Endodermal cell (in vitro differentiated cells): ENCODE results near the gene TTC23. TPM values are rescaled to one million over a fixed set of nuclear protein-coding genes. Genes with fewer than 3 reads are reported as not detected.

Source experiments
- DNase-seq: peaks from one replicate; pipeline ENCODE4 v3.0.0-alpha.2; 2017
- H3K27ac ChIP-seq: 2 replicates; pipeline ENCODE4 v1.5.1; 2013; ENCODE audit warnings: mild to moderate bottlenecking, low read depth, low read length, moderate library complexity
- H3K27me3 ChIP-seq: 2 replicates; pipeline ENCODE4 v1.6.1; 2013; ENCODE audit warnings: mild to moderate bottlenecking, low read length, moderate library complexity; ENCODE audit not compliant: insufficient read depth, control insufficient read depth, poor library complexity, severe bottlenecking
- H3K36me3 ChIP-seq: 2 replicates; pipeline ENCODE4 v1.7.0; 2013; ENCODE audit warnings: mild to moderate bottlenecking, low read length, moderate library complexity; ENCODE audit not compliant: control insufficient read depth, insufficient read depth
- H3K4me1 ChIP-seq: one replicate; pipeline ENCODE4 v1.7.0; 2013; ENCODE audit warnings: low read length; ENCODE audit not compliant: control insufficient read depth, insufficient read depth
- H3K4me3 ChIP-seq: 2 replicates; pipeline ENCODE4 v1.5.1; 2013; ENCODE audit warnings: mild to moderate bottlenecking, low read length, moderate library complexity
- H3K9ac ChIP-seq: 2 replicates; pipeline ENCODE4 v1.6.1; 2013; ENCODE audit warnings: mild to moderate bottlenecking, low read length, moderate library complexity; ENCODE audit not compliant: poor library complexity, severe bottlenecking; ENCODE audit errors: extremely low read depth
- H3K9me3 ChIP-seq: 2 replicates; pipeline ENCODE4 v1.6.1; 2013; ENCODE audit warnings: mild to moderate bottlenecking, low read length, moderate library complexity; ENCODE audit not compliant: control insufficient read depth
- H3K27ac Mint-ChIP-seq: 2 replicates; pipeline ENCODE4 v1.8.0; 2020; ENCODE audit warnings: mixed read lengths
- H3K27me3 Mint-ChIP-seq: 2 replicates; pipeline ENCODE4 v1.8.0; 2021; ENCODE audit warnings: mild to moderate bottlenecking, mixed read lengths; ENCODE audit not compliant: insufficient read depth
- H3K36me3 Mint-ChIP-seq: 2 replicates; pipeline ENCODE4 v1.8.0; 2020; ENCODE audit warnings: low read depth, mixed read lengths
- H3K4me1 Mint-ChIP-seq: 2 replicates; pipeline ENCODE4 v1.8.0; 2020; ENCODE audit warnings: mixed read lengths
- H3K4me3 Mint-ChIP-seq: 2 replicates; pipeline ENCODE4 v1.8.0; 2020; ENCODE audit warnings: mild to moderate bottlenecking, moderate library complexity, mixed read lengths
- H3K9me3 Mint-ChIP-seq: 2 replicates; pipeline ENCODE4 v1.8.0; 2020; ENCODE audit warnings: mild to moderate bottlenecking, mixed read lengths
- WGBS, 2 experiments: methylation state at CpG; one replicate each; pipeline versions ENCODE4 v1.1.5 to v1.1.7; 2013; ENCODE audit warnings: missing lambda C conversion rate in 2 of 2, mixed read lengths in 1 of 2; ENCODE audit not compliant: insufficient coverage in 1 of 2, insufficient read length in 1 of 2; 5-methylcytosine and 5-hydroxymethylcytosine counted together
- total RNA-seq, 2 donors: library from RNA; stranded (reverse); fragmentation: NEBNext Ultra II Directional in 1 of 2; extraction: Animal tissue kit (Norgen Biotek cat#: 25700) in 1 of 2; gene quantifications; 2 replicates in 1 of 2; 3 replicates in 1 of 2; pipeline ENCODE4 v1.2.1, GENCODE V29; 2021
- TF ChIP-seq, protein P1 (sequence below): fragments of 200-600 bp; sonication (generic); conservative IDR thresholded peaks from 2 replicates; pipeline ENCODE4 v1.5.0; 2021; ENCODE audit warnings: antibody characterized with exemption, mild to moderate bottlenecking

The TTC23 gene
- total RNA-seq, 2 donors from 2014 or later = 20.7 to 26.3 TPM

DNA sequence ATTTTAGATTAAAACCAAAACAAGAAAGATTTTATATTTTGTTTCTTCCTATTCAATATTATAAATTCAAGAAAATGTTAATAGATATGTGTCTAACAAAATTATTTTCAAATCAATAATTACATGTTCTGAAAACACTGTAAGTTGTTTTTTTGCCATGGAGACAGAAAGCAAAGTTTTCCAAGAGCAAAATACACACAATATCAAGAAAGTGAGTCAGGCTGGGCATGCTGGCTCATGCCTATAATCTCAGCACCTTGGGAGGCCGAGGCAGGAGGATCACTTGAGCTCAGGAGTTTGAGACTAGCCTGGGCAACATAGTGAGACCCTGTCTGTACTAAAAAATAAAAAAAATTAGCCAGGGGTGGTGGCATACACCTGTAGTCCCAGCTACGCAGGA lies 71.7 kb downstream of the TTC23 start:
- no peak for DNase-seq
- Mint-ChIP-seq H3K36me3 (peaks cover 7% of the 10 kb centered on the region), H3K4me1 (peaks cover 55% of the 10 kb centered on the region), H3K4me3 (no peak overlapping the region), H3K27me3 (no peaks in the 10 kb centered on the region), H3K27ac (no peak overlapping the region), H3K9me3 (no peaks in the 10 kb centered on the region)
- H3K27me3 ChIP-seq = no peaks in the 10 kb centered on the region
- no peaks in the 10 kb centered on the region for H3K9me3 ChIP-seq
- 91 to 94% methylated on average over 2 of the region's 2 CpGs for WGBS, 2 experiments
- no peak overlapping the region for H3K27ac ChIP-seq
- no peaks in the 10 kb centered on the region for H3K36me3 ChIP-seq
- no peak overlapping the region for H3K9ac ChIP-seq
- H3K4me1 ChIP-seq = peaks cover 22% of the 10 kb centered on the region
- TF ChIP-seq, protein P1, sequence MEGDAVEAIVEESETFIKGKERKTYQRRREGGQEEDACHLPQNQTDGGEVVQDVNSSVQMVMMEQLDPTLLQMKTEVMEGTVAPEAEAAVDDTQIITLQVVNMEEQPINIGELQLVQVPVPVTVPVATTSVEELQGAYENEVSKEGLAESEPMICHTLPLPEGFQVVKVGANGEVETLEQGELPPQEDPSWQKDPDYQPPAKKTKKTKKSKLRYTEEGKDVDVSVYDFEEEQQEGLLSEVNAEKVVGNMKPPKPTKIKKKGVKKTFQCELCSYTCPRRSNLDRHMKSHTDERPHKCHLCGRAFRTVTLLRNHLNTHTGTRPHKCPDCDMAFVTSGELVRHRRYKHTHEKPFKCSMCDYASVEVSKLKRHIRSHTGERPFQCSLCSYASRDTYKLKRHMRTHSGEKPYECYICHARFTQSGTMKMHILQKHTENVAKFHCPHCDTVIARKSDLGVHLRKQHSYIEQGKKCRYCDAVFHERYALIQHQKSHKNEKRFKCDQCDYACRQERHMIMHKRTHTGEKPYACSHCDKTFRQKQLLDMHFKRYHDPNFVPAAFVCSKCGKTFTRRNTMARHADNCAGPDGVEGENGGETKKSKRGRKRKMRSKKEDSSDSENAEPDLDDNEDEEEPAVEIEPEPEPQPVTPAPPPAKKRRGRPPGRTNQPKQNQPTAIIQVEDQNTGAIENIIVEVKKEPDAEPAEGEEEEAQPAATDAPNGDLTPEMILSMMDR = no peak
- no peak overlapping the region for H3K4me3 ChIP-seq

DNA sequence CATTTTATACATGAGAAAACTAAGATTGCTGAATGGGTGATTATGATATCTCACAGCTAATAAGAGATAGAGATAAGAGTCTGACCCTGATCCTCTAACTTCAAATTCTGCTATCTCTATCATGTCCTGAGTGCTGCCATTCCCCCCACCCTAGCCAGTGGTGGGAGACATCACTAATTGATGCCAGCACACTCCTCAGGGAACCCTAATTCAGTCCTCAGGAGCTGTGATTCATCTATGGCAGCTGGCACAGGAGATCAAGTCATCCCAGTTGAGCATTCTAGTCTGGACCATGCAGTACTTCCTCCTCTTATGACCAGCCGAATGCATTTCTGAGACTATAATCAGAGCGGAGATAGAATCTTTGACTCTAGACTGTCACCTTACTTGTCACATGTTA lies 72.6 kb downstream of the TTC23 start:
- Histone ChIP-seq H3K4me1 (peaks cover 21% of the 10 kb centered on the region), H3K36me3 (no peaks in the 10 kb centered on the region), H3K9me3 (no peaks in the 10 kb centered on the region), H3K4me3 (no peak overlapping the region), H3K9ac (no peak overlapping the region), H3K27me3 (no peaks in the 10 kb centered on the region), H3K27ac (no peak overlapping the region)
- no peaks in the 10 kb centered on the region for H3K27me3 Mint-ChIP-seq
- no peaks in the 10 kb centered on the region for H3K9me3 Mint-ChIP-seq
- TF ChIP-seq, protein P1 = no peak
- WGBS, 2 experiments = 94 to 100% methylated on average over 1 to 2 of the region's 2 CpGs
- no peak overlapping the region for H3K4me3 Mint-ChIP-seq
- H3K36me3 Mint-ChIP-seq = peaks cover 12% of the 10 kb centered on the region
- no peak for DNase-seq
- H3K27ac Mint-ChIP-seq = no peak overlapping the region
- peaks cover 47% of the 10 kb centered on the region for H3K4me1 Mint-ChIP-seq

DNA sequence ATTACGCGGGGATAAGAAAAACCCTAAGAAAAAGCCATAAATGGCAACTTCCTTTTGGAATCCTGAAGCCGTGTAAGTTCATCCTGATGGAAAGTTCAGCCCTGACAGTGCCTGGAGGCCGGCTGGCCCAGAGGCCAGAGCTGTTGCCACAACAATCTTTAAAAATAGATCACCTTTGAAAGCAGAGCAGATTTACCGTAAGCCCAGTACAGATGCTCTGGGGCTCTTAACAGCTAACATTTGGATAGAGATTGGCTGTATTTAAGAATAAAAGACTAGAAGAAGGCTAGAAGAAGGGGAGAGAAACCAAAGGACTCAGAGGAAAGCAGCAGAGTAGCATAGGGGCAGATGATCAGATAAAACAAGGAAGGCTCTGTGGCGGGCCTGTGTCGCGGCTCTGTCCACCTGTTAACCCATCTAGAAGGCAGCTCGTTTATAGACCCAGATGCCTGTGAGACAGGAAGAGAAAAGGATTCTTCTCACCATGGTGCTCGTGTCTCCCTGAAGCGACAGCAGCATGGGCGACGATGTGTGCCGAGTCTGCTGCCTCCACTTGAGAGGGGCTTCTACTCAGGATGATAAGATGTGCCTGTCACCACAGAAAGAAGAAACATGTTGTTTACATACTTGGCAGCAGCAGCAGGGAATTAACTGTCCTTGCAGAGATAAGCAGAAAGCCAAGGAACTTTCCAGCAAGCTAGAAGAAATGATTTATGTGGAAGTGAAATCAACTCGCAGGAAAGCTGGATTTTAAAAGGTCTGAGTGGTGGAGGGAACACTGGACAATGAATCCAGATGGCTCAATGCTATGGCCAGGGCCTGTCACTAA lies 74.6 kb downstream of the TTC23 start:
- peaks cover 32% of the 10 kb centered on the region for H3K4me1 Mint-ChIP-seq
- Histone ChIP-seq H3K27ac (no peak overlapping the region), H3K36me3 (peaks cover 7% of the 10 kb centered on the region), H3K27me3 (no peaks in the 10 kb centered on the region), H3K4me1 (peaks cover 15% of the 10 kb centered on the region), H3K9ac (no peak overlapping the region), H3K9me3 (no peaks in the 10 kb centered on the region), H3K4me3 (no peak overlapping the region)
- H3K4me3 Mint-ChIP-seq = no peak overlapping the region
- TF ChIP-seq, protein P1 = no peak
- H3K36me3 Mint-ChIP-seq = peaks cover 21% of the 10 kb centered on the region
- no peaks in the 10 kb centered on the region for H3K9me3 Mint-ChIP-seq
- no peak for DNase-seq
- H3K27ac Mint-ChIP-seq = peak overlapping the region; percentile 20
- 81 to 90% methylated on average over 12 to 15 of the region's 15 CpGs for WGBS, 2 experiments
- H3K27me3 Mint-ChIP-seq = no peaks in the 10 kb centered on the region
